ENCODE data around the gene MYO15A.

Gene MYO15A

DNA sequence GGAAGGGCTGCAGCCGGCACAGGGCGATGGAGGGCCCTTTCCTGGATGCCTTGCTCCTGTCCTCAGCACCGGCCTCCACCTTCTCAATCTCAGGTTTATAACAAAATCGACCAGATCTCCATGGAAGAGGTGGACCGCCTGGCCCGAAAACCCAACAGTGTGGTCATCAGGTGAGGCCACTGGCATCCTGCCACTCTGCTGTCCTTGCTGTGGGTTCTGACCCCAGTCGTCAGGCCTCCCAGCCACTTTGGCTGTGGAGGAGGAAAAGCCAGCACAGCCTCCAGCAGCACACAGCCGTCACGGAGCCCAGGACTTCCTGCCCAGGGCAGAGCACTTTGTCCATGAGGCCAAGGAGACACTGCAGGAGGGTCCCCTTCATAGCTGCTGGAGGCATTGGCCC, 6.7 kb upstream of the MYO15A start:
- DNase-seq (ENCODE audit: low read depth, low spot score), result no peak

DNA sequence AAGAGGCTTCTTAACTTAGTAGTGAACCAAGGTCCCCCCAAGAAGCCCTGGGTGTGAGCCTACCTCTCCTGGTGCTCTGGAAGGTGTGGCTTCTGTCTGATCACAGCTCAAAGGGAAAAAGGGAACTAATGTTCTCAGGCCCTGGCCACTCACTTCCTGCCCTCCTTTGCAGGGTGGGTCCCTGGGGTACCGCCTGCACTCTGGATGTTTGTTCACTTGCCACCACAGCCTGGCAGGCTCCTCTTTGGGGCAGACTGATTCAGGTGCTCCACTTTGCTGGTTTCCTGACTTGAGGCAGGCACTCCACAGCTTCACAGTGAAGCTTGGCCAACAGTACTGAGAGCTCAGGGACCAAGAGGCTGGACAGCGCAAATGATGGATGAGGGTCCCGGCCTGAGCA, 5.9 kb upstream of the MYO15A start:
- DNase-seq (ENCODE audit: low read depth, low spot score), result no peak

- no peak for DNase-seq (ENCODE audit: low read depth, low spot score)
Observed at GRCh38 chr17:18105027-18105426, 3.5 kb upstream of the MYO15A start.

GRCh38 chr17:18105595-18105994, 3.0 kb upstream of the MYO15A start:
- DNase-seq (ENCODE audit: low read depth, low spot score), result no peak

- no peak for DNase-seq (ENCODE audit: low read depth, low spot score)
Observed at GRCh38 chr17:18106211-18106610, 2.3 kb upstream of the MYO15A start.

DNA sequence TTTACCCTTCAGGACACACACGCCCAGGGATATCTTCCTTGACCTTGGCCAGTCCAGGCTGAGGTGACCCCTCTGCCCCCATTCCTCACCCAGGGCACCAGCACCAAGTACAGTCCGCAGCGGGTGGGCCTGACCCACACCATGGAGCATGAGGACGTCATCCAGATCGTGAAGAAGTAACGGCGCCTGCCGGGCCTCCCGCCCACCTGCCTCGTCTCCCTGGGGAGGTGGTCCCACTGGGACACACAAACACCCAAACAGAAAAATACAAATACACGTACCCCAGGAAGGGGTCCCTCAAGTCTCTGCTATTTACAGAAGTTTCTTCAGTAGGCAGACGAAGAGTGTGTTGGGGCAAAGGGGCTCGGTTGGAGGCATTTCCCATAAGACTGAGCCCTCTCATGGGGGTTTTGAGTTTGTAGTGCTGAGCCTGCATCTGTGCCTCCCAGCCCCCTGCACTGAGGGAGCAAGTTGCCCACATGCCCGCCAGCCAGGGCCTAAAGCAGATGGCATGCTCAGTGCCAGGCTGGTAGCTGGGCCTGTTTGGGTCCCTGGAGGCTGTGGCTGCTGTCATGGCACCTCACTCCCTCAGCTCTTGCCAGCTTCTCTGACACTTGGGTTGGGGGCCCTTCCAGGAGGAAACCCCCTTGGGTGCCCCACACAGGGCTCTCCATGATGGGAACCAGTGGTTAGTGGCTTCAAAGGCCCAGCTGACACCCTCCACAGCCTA, 1.3 kb upstream of the MYO15A start:
- no peak for DNase-seq (ENCODE audit: low read depth, low spot score)

DNA sequence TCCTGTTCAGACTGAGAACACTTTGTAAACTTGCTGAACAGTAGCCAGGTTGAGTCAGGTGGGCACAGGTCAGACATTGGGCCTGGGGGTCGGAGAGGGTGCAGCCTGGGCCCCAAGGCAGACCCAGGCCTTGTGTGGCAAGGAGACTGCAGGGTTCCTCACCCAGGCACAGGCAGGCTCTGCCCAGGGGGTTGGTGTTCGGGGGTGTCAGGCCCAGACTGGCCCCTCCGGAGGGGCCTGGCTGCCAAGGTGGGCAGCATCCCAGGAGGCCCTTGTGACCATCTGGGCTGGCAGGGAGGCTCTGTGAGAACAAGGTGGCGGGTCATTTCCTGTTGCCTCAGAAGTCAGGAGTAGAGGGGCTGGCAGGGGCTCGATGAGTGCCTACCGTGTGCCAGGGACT, 585 bp upstream of the MYO15A start:
- no peak for DNase-seq (ENCODE audit: low read depth, low spot score)

DNA sequence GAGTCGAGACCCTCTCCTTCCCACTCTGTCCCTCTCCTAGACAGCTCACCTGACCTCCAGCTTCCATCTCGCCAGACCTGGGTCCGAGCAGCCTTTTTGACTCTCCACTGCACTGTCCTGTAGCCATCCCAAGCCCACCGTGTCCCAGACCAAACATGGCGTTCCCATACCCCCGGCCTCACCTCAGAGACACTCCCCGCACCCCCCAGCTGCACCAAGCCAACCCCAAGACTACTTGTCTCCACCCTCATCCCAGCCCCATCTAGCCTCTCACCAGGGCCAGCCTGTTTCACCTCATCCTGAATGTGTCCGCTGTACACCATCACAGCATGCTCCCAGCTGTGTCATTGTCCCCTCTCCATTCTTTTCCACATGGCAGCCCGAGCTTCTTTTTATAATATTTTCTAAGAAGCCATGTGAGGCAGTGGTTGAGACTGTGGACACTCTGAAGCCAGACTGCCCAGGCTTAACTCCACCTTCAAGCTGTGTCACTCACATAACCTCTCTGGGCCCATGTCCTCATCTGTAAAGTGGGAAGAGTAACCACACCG, 1.5 kb downstream of the MYO15A start:
- no peak for DNase-seq (ENCODE audit: low read depth, low spot score)

DNA sequence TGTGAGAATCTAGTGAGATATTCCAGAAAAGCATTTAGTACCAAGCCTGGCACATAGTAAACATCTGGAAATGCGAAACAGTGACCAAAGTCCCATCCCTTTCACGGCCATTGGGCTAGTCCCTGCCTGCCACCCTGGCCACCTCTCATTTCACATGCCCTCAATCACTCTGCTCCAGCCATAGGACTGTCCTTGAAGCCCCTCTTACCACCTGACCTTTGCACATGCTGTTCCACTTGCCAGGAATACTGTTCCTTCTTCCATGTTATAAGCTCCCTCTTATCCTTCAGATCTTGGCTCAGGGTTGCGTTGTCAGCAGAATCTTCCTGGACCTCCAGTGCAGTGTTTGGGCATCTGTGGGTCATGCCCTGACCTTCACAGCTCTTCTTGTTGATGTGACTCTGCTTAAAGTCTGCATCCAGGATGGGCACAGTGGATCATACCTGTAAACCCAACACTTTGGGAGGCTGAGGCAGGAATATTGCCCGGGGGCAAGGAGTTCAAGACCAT, 2.1 kb downstream of the MYO15A start:
- DNase-seq (ENCODE audit: low read depth, low spot score), result no peak

DNA sequence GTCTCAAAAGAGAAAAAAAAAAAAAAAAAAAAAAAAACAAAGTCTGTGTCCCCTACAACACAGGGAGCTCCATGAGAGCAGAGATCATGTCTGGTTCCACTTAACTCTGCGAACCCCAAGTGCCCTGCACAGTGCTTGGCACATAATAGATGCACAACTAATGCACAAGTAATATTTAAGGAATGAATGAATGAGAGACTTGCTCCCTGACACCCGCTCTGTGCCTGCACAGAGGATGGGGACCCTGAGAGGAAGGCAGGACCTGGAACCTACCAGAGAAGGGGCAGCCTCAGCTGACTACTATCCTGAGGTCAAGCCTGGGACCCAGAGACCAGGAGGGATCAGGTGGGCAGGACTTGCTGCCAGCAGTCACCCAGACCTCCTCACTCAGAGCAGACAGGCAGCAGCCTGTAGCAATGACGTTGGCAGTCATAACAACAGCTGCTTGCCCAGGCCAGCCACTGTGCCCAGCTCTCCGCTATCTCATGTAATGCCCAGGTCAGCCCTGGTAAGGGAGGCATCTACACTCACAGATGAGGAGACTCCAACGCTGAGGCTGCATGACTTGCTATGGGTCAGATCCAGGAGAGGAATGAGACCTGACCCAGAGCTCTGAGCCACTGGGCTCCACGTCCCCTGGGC, 2.9 kb downstream of the MYO15A start:
- no peak for DNase-seq (ENCODE audit: low read depth, low spot score)

DNA sequence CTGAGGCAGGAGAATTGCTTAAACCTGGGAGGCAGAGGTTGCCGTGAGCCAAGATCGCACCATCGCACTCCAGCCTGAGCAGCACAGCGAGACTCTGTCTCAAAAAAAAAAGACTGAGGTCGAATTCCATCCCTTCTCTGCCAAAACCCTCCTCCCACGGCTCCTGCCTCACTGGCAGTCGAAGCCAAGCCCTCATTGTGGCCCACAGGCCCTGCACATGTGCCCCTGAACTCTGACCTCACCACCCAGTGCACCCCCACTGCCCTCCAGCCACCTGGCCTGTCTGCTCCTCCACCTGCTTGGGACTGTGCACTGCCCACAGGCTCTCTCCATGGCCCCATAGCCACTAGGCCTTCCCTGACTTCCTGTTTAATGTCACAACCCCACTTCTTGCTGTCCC, 7.0 kb downstream of the MYO15A start:
- DNase-seq (ENCODE audit: low read depth, low spot score), result no peak

DNA sequence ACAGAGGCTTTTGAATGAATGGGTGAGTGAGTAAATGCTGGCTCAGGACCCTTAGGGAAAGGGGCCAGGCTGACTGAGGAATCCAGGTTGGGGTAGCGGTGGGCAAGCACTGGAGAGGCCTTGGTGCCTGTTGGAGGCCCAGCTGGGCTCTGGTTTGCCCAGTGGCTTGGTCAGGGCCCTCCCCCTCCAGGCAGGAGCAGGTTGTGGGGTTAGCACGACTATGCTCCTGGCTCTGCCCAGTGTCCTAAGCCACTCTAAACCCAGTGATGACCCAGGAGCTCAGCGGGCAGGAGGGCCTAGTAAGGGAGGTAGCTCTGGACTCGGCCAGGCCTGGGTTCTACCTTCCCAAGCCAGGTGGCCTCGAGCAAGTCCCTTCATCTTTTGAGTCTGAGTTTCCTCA, 7.5 kb downstream of the MYO15A start:
- no peak for DNase-seq (ENCODE audit: low read depth, low spot score)

DNA sequence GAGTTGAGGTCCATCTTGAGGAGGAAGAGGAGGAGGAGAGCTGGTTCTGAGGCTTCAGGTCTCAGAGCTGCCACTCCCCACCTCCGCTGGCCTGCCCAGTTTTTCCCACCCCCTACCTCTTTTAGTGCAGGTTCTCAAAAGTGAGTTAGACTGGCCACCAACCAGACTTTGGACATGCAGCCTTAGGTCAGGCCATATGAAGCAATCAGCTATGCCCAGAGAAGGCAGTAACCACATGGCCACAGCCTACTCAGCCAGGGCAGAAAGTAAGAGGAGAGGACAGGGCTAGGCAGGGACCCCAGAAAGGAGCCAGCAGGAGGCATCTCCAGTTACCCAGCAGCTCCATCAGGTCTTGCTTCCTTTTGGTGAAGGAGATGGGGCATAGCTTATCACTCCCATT, 9.0 kb downstream of the MYO15A start:
- DNase-seq (ENCODE audit: low read depth, low spot score), result no peak

DNA sequence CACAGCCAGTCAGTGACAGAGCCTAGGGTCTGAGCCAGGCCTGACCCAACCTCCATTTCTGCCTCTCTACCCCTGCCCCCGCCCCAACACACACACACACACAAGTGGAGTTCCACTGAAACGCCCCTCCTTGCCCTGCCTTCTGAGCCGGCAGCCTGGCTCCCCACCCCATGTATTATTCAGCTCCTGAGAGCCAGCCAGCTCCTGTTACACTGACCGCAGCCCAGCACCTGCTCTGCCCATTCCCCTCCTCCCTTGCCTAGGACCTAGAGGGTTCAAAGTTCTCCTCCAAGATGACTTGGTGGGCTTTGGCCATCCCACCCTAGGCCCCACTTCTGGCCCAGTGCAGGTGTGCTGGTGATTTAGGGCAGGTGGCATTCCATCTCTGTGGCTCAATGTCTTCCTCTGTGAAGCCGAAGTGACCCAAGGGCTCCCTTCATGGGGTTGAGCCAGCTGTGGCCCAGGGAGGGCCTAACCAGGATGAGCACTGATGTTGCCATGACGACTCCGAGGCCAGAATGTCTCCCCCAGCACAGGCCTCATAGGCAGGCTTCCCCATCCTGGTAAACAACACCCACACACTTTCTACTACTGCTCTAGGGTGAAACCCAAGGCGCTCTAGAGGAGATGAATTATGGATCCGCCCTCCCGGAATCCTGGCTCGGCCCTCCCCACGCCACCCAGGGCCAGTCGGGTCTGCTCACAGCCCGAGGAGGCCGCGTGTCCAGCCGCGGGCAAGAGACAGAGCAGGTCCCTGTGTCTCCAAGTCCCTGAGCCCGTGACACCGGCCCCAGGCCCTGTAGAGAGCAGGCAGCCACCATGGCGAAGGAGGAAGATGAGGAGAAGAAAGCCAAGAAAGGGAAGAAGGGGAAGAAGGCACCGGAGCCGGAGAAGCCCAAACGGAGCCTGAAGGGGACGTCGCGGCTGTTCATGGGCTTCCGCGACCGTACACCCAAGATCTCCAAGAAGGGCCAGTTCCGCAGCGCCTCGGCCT, 9.7 kb downstream of the MYO15A start:
- DNase-seq (ENCODE audit: low read depth, low spot score), result no peak

- DNase-seq (ENCODE audit: low read depth, low spot score), result no peak
Observed at GRCh38 chr17:18119166-18119745, 10.7 kb downstream of the MYO15A start.

GRCh38 chr17:18119938-18120337, 11.4 kb downstream of the MYO15A start:
- DNase-seq (ENCODE audit: low read depth, low spot score), result no peak

GRCh38 chr17:18120461-18121017, 12.0 kb downstream of the MYO15A start:
- no peak for DNase-seq (ENCODE audit: low read depth, low spot score)

- no peak for DNase-seq (ENCODE audit: low read depth, low spot score)
Observed at GRCh38 chr17:18121144-18121910, 12.8 kb downstream of the MYO15A start.

DNA sequence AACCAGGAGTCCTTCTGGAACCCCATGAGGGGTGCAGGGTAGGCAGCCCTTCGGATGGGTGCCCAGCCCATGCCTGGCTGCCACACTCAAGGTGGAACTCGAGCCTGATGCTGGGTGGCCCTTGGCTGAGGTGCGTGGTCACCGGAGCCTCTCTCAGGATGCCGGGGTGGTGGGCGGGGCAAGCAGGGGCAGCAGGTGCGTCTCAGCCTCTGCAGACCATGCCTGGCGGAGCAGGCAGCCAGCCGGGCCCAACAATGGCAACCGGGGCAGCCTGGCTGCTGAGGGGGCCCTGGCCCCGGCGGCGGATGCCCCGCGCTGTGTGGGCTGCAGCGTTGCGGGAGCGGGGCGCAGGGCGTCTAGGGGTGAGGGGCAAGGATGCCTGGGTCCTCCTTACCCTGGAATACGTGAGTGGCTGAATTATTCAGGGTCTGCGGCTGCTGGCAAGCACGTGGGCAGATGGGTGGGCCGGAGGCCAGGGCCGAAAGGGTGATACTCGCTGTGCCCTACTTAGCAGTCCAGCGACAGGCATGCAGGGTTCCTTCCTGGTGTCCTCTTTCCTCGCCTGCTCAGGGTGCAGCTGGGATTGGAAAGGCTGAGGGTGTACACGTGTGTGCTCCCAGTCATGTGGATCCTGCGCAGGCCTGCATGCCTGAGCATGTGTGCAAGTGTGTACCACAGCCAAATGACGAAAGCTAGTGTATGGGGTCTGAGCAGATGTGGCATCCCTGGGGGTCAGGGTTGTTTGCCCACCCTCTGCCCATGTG, 14.6 kb downstream of the MYO15A start:
- no peak for DNase-seq (ENCODE audit: low read depth, low spot score)
